ENCODE measurements around the gene AGAP3. TPM values are rescaled to one million over a fixed set of nuclear protein-coding genes. Genes with fewer than 3 reads are reported as not detected.
A peak's percentile ranks its signal among the peaks of the same experiment; 100 is the strongest.

Gene AGAP3
- total and polyA plus RNA-seq, 4 donors: 45.7 to 247 (median 134) TPM

DNA sequence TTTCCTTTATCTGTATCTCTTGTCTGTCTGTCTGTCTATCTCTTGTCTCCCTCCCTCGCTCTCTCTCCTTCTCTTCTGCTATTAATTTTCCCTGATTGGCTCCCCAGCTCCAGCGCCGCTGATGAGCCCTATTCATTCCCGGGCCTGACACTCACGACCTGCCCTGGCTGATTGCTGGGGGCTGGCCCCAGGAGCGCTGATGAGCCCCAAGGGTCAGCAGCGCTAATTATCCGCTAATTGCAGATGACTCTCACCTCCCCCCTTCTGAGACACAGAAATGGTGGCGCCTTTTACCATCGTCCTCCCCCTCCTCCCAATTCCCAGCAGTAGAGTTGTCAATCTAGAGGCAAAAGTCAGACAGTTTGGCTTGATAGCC, 82.5 kb downstream of the AGAP3 start:
- peaks cover 20% of the 10 kb centered on the region for H3K4me1 ChIP-seq (ENCODE audit: control insufficient read depth, insufficient read depth, low read length)
- DNase-seq (ENCODE audit: low read depth in 4 of 6, low spot score in 6 of 6): no peak
- H3K9me3 ChIP-seq (ENCODE audit: control insufficient read depth, insufficient read depth, low read length): no peaks in the 10 kb centered on the region
- H3K27ac ChIP-seq (ENCODE audit: low read depth, low read length): no peak overlapping the region
- WGBS (ENCODE audit: insufficient coverage): 20% methylated on average over 10 of the region's 10 CpGs
- H3K4me3 ChIP-seq (ENCODE audit: low read depth, low read length): no peak overlapping the region
- H3K36me3 ChIP-seq (ENCODE audit: control insufficient read depth, insufficient read depth, low read length): no peaks in the 10 kb centered on the region
- peaks cover 61% of the 10 kb centered on the region for H3K27me3 ChIP-seq (ENCODE audit: control insufficient read depth, insufficient read depth, low read length)

- Histone ChIP-seq H3K9me3 (ENCODE audit: control insufficient read depth, insufficient read depth, low read length) (no peaks in the 10 kb centered on the region), H3K36me3 (ENCODE audit: control insufficient read depth, insufficient read depth, low read length) (no peaks in the 10 kb centered on the region), H3K27ac (ENCODE audit: low read depth, low read length) (no peak overlapping the region), H3K4me1 (ENCODE audit: control insufficient read depth, insufficient read depth, low read length) (peaks cover 14% of the 10 kb centered on the region), H3K4me3 (ENCODE audit: low read depth, low read length) (no peak overlapping the region), H3K27me3 (ENCODE audit: control insufficient read depth, insufficient read depth, low read length) (peaks cover 43% of the 10 kb centered on the region)
- WGBS (ENCODE audit: insufficient coverage): 17% methylated on average over 42 of the region's 42 CpGs
- peak; percentile 22 to 90 (median 57) for DNase-seq (ENCODE audit: low read depth in 4 of 6, low spot score in 6 of 6)
These were observed 86.2 kb downstream of the AGAP3 start for GRCh38 chr7:151172273-151173141.

- WGBS (ENCODE audit: insufficient coverage): 84% methylated on average over 43 of the region's 43 CpGs
- peaks cover 34% of the 10 kb centered on the region for H3K27me3 ChIP-seq (ENCODE audit: control insufficient read depth, insufficient read depth, low read length)
- no peak overlapping the region for H3K4me3 ChIP-seq (ENCODE audit: low read depth, low read length)
- DNase-seq (ENCODE audit: low read depth in 4 of 6, low spot score in 6 of 6): no peak
- H3K27ac ChIP-seq (ENCODE audit: low read depth, low read length): no peak overlapping the region
- H3K4me1 ChIP-seq (ENCODE audit: control insufficient read depth, insufficient read depth, low read length): peaks cover 9% of the 10 kb centered on the region
- no peaks in the 10 kb centered on the region for H3K9me3 ChIP-seq (ENCODE audit: control insufficient read depth, insufficient read depth, low read length)
- H3K36me3 ChIP-seq (ENCODE audit: control insufficient read depth, insufficient read depth, low read length): no peaks in the 10 kb centered on the region
These were observed 87.3 kb downstream of the AGAP3 start for GRCh38 chr7:151173386-151174245.

DNA sequence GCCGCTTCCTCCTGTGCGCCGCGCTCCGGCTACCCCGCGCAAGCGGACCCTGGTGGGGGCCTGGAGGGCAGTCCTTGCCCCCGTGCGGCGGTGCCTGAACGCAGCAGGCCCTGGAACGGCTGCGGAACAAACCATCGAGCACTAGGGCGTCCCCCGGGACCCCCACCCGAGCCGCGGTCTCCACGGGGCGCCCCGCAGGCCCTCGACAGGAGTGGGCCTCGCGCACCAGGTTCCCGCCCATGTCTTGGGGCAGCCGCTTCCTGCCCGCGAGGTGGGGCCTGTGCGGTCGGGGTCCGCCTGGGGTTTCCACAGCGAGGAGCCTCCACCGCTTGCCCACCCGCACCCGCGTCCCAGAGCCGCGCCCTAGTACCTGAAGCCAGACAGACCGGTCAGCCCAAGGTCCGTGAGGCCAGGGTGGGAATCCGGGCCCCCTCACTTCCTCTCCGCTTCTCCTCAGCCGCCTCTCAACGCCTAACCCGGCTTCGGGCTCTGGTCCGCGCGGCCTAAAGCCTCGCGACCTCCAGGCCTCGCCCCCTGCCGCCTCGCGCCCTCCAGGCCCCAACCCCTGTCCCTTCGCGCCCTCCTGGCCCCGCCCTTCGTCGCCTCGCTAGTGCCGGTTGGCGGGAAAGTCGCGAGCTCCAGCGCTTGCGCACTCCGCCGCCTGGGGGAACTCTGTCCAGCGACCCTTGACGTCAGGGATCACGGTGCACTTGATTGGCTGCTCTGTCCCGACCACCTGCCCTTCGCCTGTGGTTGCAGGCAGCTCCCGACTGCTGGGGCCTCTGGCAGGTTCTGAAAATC, 88.2 kb downstream of the AGAP3 start:
- Histone ChIP-seq H3K4me3 (ENCODE audit: low read depth, low read length) (no peak overlapping the region), H3K36me3 (ENCODE audit: control insufficient read depth, insufficient read depth, low read length) (no peaks in the 10 kb centered on the region), H3K9me3 (ENCODE audit: control insufficient read depth, insufficient read depth, low read length) (no peaks in the 10 kb centered on the region), H3K4me1 (ENCODE audit: control insufficient read depth, insufficient read depth, low read length) (peaks cover 11% of the 10 kb centered on the region), H3K27me3 (ENCODE audit: control insufficient read depth, insufficient read depth, low read length) (peaks cover 26% of the 10 kb centered on the region), H3K27ac (ENCODE audit: low read depth, low read length) (no peak overlapping the region)
- peak in 1 of 6 donors; percentile 17 for DNase-seq (ENCODE audit: low read depth in 4 of 6, low spot score in 6 of 6)
- 57% methylated on average over 77 of the region's 77 CpGs for WGBS (ENCODE audit: insufficient coverage)

- Histone ChIP-seq H3K4me3 (ENCODE audit: low read depth, low read length) (no peak overlapping the region), H3K9me3 (ENCODE audit: control insufficient read depth, insufficient read depth, low read length) (no peaks in the 10 kb centered on the region), H3K27me3 (ENCODE audit: control insufficient read depth, insufficient read depth, low read length) (peaks cover 21% of the 10 kb centered on the region), H3K36me3 (ENCODE audit: control insufficient read depth, insufficient read depth, low read length) (no peaks in the 10 kb centered on the region), H3K4me1 (ENCODE audit: control insufficient read depth, insufficient read depth, low read length) (peaks cover 14% of the 10 kb centered on the region), H3K27ac (ENCODE audit: low read depth, low read length) (no peak overlapping the region)
- DNase-seq (ENCODE audit: low read depth in 4 of 6, low spot score in 6 of 6): no peak
- WGBS (ENCODE audit: insufficient coverage): 89% methylated on average over 16 of the region's 16 CpGs
These were observed 88.9 kb downstream of the AGAP3 start for GRCh38 chr7:151175047-151175792.

GRCh38 chr7:151175793-151176311, 89.6 kb downstream of the AGAP3 start:
- Histone ChIP-seq H3K27ac (ENCODE audit: low read depth, low read length) (no peak overlapping the region), H3K9me3 (ENCODE audit: control insufficient read depth, insufficient read depth, low read length) (no peaks in the 10 kb centered on the region), H3K4me1 (ENCODE audit: control insufficient read depth, insufficient read depth, low read length) (peaks cover 16% of the 10 kb centered on the region), H3K36me3 (ENCODE audit: control insufficient read depth, insufficient read depth, low read length) (no peaks in the 10 kb centered on the region), H3K4me3 (ENCODE audit: low read depth, low read length) (no peak overlapping the region), H3K27me3 (ENCODE audit: control insufficient read depth, insufficient read depth, low read length) (peaks cover 21% of the 10 kb centered on the region)
- no peak for DNase-seq (ENCODE audit: low read depth in 4 of 6, low spot score in 6 of 6)
- WGBS (ENCODE audit: insufficient coverage): 78% methylated on average over 22 of the region's 23 CpGs

DNA sequence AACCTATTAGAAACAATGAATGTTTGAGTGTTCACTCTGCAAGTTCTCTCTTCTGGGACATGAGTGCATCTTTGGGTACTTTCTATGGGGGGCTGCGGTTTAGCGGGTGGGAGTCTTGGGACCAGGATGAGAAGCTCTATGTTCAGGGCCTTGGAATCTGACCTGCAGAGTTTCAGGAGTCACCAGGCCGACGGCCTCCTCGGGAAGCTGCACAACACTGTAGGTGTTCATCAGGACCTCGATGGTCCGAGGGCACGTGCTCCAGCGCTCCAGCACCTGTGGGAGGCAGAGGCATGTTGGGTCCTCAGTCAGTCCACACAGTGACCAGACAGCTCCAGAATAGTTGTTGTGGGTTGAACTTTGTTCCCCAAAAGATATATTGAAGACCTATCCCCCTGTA, 90.1 kb downstream of the AGAP3 start:
- Histone ChIP-seq H3K4me3 (ENCODE audit: low read depth, low read length) (no peak overlapping the region), H3K4me1 (ENCODE audit: control insufficient read depth, insufficient read depth, low read length) (peaks cover 19% of the 10 kb centered on the region), H3K27me3 (ENCODE audit: control insufficient read depth, insufficient read depth, low read length) (peaks cover 21% of the 10 kb centered on the region), H3K9me3 (ENCODE audit: control insufficient read depth, insufficient read depth, low read length) (no peaks in the 10 kb centered on the region), H3K27ac (ENCODE audit: low read depth, low read length) (no peak overlapping the region), H3K36me3 (ENCODE audit: control insufficient read depth, insufficient read depth, low read length) (no peaks in the 10 kb centered on the region)
- WGBS (ENCODE audit: insufficient coverage): 87% methylated on average over 9 of the region's 9 CpGs
- DNase-seq (ENCODE audit: low read depth in 4 of 6, low spot score in 6 of 6): no peak

DNA sequence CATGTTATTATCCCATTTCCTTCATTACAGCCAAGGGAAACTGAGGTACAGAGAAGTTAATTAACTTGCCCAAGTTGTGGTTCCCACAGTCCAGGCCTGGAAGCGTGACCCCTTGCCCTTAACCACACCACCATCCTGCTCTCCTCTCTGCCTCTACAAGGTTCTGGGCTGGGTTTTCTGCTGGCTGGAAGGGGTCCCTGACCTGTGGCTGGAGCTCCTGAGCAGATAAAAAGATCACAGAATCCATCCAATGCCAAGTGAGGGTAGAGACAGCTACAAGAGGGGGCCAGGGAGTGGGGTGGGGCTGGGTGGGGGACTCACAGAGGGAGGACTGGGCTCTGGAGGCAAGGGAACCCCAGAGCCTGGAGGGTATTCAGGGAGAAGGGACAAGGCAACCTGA, 91.0 kb downstream of the AGAP3 start:
- DNase-seq (ENCODE audit: low read depth in 4 of 6, low spot score in 6 of 6): no peak
- 60% methylated on average over 1 of the region's 1 CpG for WGBS (ENCODE audit: insufficient coverage)

More for the DNA sequence above, 91.0 kb downstream of the AGAP3 start:
- no peak overlapping the region for H3K4me3 ChIP-seq (ENCODE audit: low read depth, low read length)
- peaks cover 19% of the 10 kb centered on the region for H3K4me1 ChIP-seq (ENCODE audit: control insufficient read depth, insufficient read depth, low read length)
- no peaks in the 10 kb centered on the region for H3K36me3 ChIP-seq (ENCODE audit: control insufficient read depth, insufficient read depth, low read length)
- H3K9me3 ChIP-seq (ENCODE audit: control insufficient read depth, insufficient read depth, low read length): no peaks in the 10 kb centered on the region
- H3K27ac ChIP-seq (ENCODE audit: low read depth, low read length): no peak overlapping the region
- H3K27me3 ChIP-seq (ENCODE audit: control insufficient read depth, insufficient read depth, low read length): peaks cover 21% of the 10 kb centered on the region

Measured in spinal cord (tissue), 10 donors.